HCT116 (cell line): ENCODE measurements around the gene KRTAP2-2. TPM values are rescaled to one million over a fixed set of nuclear protein-coding genes. Genes with fewer than 3 reads are reported as not detected.

Source experiments
- ATAC-seq: fragments of 200-7000 bp; cut with Tn5 transposase; 2 replicates; pipeline ENCODE4 v1.9.1; 2020; ENCODE audit warnings: mild to moderate bottlenecking, moderate library complexity
- BruUV-seq: library from RNA; stranded (reverse); fragments of 400-500 nt; replicated peaks from 2 replicates; lab custom pipeline; 2021; lab: Mats Ljungman, UMichigan
- CTCF ChIA-PET: fragments of 300-600 bp; sonication (Branson Sonifier 250); formaldehyde crosslinking; loops from one replicate; lab custom pipeline; 2021; ENCODE audit warnings: antibody characterized with exemption; lab: Charles Lee
- POLR2A ChIA-PET: fragments of 300-600, 350-600 bp; sonication (Branson Sonifier 250); formaldehyde crosslinking; loops from one replicate; lab custom pipeline; 2021; ENCODE audit warnings: antibody characterized with exemption; lab: Charles Lee
- RAD21 ChIA-PET, 2 experiments: fragments of 300-600 bp; sonication (Branson Sonifier 250); formaldehyde crosslinking; loops; one replicate each; lab custom pipeline; 2023; ENCODE audit warnings: low total read pairs in 2 of 2; ENCODE audit not compliant: uncharacterized antibody in 2 of 2, unreplicated experiment in 2 of 2, low non-redundant PET in 1 of 2; lab: Charles Lee
- DNase-seq: peaks from one replicate; pipeline ENCODE4 v3.0.0-alpha.2; 2010; ENCODE audit warnings: low read depth, low spot score
- H2AFZ ChIP-seq: fragments of 200-600 bp; shearing (Covaris generic), sonication (generic); 2 replicates; pipeline ENCODE4 v1.6.1; 2017; ENCODE audit warnings: low read depth, mixed run types, mixed read lengths, antibody characterized with exemption, low read length; ENCODE audit not compliant: poor library complexity, severe bottlenecking
- H3K27ac ChIP-seq: 2 replicates; pipeline ENCODE4 v1.5.1; 2012; ENCODE audit warnings: low read depth, low read length
- H3K27me3 ChIP-seq: fragments of 200-600 bp; sonication (generic); 2 replicates; pipeline ENCODE4 v1.6.1; 2016; ENCODE audit warnings: mixed run types, low read length, mixed read lengths; ENCODE audit not compliant: insufficient read depth
- H3K36me3 ChIP-seq, 2 experiments: fragments of 200-500 bp in 1 of 2; fragments of 200-600 bp in 1 of 2; sonication (Bioruptor generic) in 1 of 2; sonication (generic) in 1 of 2; 2 replicates each; pipeline versions ENCODE4 v1.5.1 to v1.6.1; 2014 to 2016; ENCODE audit warnings: low read length in 2 of 2, inconsistent platforms in 1 of 2, mixed read lengths in 1 of 2, mixed run types in 1 of 2; ENCODE audit not compliant: insufficient read depth in 2 of 2, control insufficient read depth in 1 of 2
- H3K4me1 ChIP-seq, 2 experiments: fragments of 200-600 bp in 1 of 2; sonication (generic) in 1 of 2; 2 replicates each; pipeline versions ENCODE4 v1.5.1 to v1.6.1; 2012 to 2017; ENCODE audit warnings: low read length in 2 of 2, inconsistent platforms in 1 of 2, mild to moderate bottlenecking in 1 of 2, mixed read lengths in 1 of 2, mixed run types in 1 of 2, moderate library complexity in 1 of 2; ENCODE audit not compliant: insufficient read depth in 2 of 2, control insufficient read depth in 1 of 2
- H3K4me2 ChIP-seq: fragments of 200-600 bp; sonication (generic); 2 replicates; pipeline ENCODE4 v1.6.1; 2017; ENCODE audit warnings: mixed run types, low read length, mixed read lengths
- H3K4me3 ChIP-seq, 2 experiments: fragments of 200-600 bp in 1 of 2; sonication (generic) in 1 of 2; replicated peaks in 1 of 2; 2 replicates each; pipeline ENCODE4 v1.5.1; 2011 to 2016; ENCODE audit warnings: low read length in 2 of 2, control low read depth in 1 of 2, low read depth in 1 of 2, mild to moderate bottlenecking in 1 of 2, mixed read lengths in 1 of 2, mixed run types in 1 of 2
- H3K79me2 ChIP-seq: fragments of 200-600 bp; sonication (generic); 2 replicates; pipeline ENCODE4 v1.6.1; 2017; ENCODE audit warnings: mild to moderate bottlenecking, mixed run types, low read length, moderate library complexity, mixed read lengths; ENCODE audit not compliant: insufficient read depth
- H3K9ac ChIP-seq: fragments of 200-600 bp; sonication (generic); 2 replicates; pipeline ENCODE4 v1.6.1; 2016; ENCODE audit warnings: low read length, mixed read lengths
- H3K9me2 ChIP-seq: fragments of 200-600 bp; sonication (generic), shearing (Covaris generic); 2 replicates; pipeline ENCODE4 v1.6.1; 2017; ENCODE audit warnings: mixed run types, mild to moderate bottlenecking, moderate library complexity; ENCODE audit not compliant: insufficient read depth
- H3K9me3 ChIP-seq, 2 experiments: fragments of 200-500 bp in 1 of 2; fragments of 200-600 bp in 1 of 2; sonication (Bioruptor generic) in 1 of 2; sonication (generic) in 1 of 2; 2 replicates each; pipeline ENCODE4 v1.6.1; 2014 to 2017; ENCODE audit warnings: low read length in 2 of 2, mixed read lengths in 2 of 2, inconsistent platforms in 1 of 2, low read depth in 1 of 2, mild to moderate bottlenecking in 1 of 2, mixed run types in 1 of 2, moderate library complexity in 1 of 2; ENCODE audit not compliant: control insufficient read depth in 1 of 2, insufficient read depth in 1 of 2
- H4K20me1 ChIP-seq: fragments of 200-600 bp; sonication (generic), shearing (Covaris generic); 2 replicates; pipeline ENCODE4 v1.6.1; 2017; ENCODE audit warnings: mixed run types, mild to moderate bottlenecking, moderate library complexity; ENCODE audit not compliant: insufficient read depth
- ATF3 ChIP-seq: IDR thresholded peaks from 2 replicates; pipeline ENCODE4 v1.6.1; 2012
- CBX3 ChIP-seq: IDR thresholded peaks from 2 replicates; pipeline ENCODE4 v1.6.1; 2012; ENCODE audit warnings: low read depth
- CEBPB ChIP-seq: IDR thresholded peaks from 2 replicates; pipeline ENCODE4 v1.6.1; 2012; ENCODE audit warnings: low read depth
- CTCF ChIP-seq, 3 experiments: fragments of 200-600 bp in 1 of 3; sonication (generic) in 1 of 3; IDR thresholded peaks in 2 of 3; conservative IDR thresholded peaks in 1 of 3; 2 replicates each; pipeline ENCODE4 v1.5.1; 2012 to 2017; ENCODE audit warnings: low read depth in 2 of 3, low read length in 2 of 3, antibody characterized with exemption in 1 of 3, borderline replicate concordance in 1 of 3, control low read depth in 1 of 3, mild to moderate bottlenecking in 1 of 3, mixed read lengths in 1 of 3, mixed run types in 1 of 3, moderate library complexity in 1 of 3; ENCODE audit not compliant: insufficient read depth in 1 of 3
- ELF1 ChIP-seq: IDR thresholded peaks from 2 replicates; pipeline ENCODE4 v1.6.1; 2012; ENCODE audit warnings: low read depth, borderline replicate concordance
- EZH2 ChIP-seq: fragments of 200-600 bp; sonication (generic); IDR thresholded peaks from 2 replicates; pipeline ENCODE4 v1.6.1; 2017; ENCODE audit warnings: antibody characterized with exemption, mixed run types
- JUND ChIP-seq: IDR thresholded peaks from 2 replicates; pipeline ENCODE4 v1.6.1; 2012
- POLR2A ChIP-seq: IDR thresholded peaks from 2 replicates; pipeline ENCODE4 v1.7.0; 2011; ENCODE audit warnings: borderline replicate concordance; ENCODE audit not compliant: insufficient read depth, insufficient read length; ENCODE audit errors: extremely low read depth
- SIN3A ChIP-seq: IDR thresholded peaks from 2 replicates; pipeline ENCODE4 v1.6.1; 2012; ENCODE audit warnings: low read depth
- SP1 ChIP-seq: IDR thresholded peaks from 2 replicates; pipeline ENCODE4 v1.6.1; 2012; ENCODE audit warnings: low read depth
- SRF ChIP-seq: IDR thresholded peaks from 2 replicates; pipeline ENCODE4 v1.6.1; 2012; ENCODE audit warnings: low read depth
- TCF7L2 ChIP-seq: IDR thresholded peaks from 2 replicates; pipeline ENCODE4 v1.7.0; 2011; ENCODE audit warnings: borderline replicate concordance, inconsistent platforms; ENCODE audit not compliant: insufficient read depth, insufficient read length; ENCODE audit errors: extremely low read depth
- YY1 ChIP-seq: IDR thresholded peaks from 2 replicates; pipeline ENCODE4 v1.6.1; 2011; ENCODE audit warnings: low read length, low read depth, moderate library complexity, mild to moderate bottlenecking; ENCODE audit not compliant: insufficient replicate concordance; ENCODE audit errors: extremely low read depth
- ZNF274 ChIP-seq: fragments of 200-500 bp; sonication (Bioruptor generic); IDR thresholded peaks from 2 replicates; pipeline ENCODE4 v1.6.1; 2014; ENCODE audit warnings: mild to moderate bottlenecking, low read depth, low read length, inconsistent platforms
- intact Hi-C: fragments of 100-400 bp; cut with micrococcal nuclease; formaldehyde crosslinking; loops from 2 replicates; pipeline ENCODE4 v1.10.0; 2022
- total RNA-seq: library from RNA; stranded (reverse); gene quantifications from one replicate; pipeline ENCODE4 v1.2.1, GENCODE V29; 2021; ENCODE audit not compliant: unreplicated experiment

The KRTAP2-2 gene
- total RNA-seq, 1 experiment from 2014 or later: 1.2 TPM

GRCh38 chr17:41082626-41083025 is 27.6 kb upstream of the KRTAP2-2 start:
- H3K9me2 ChIP-seq: no peaks in the 10 kb centered on the region
- peak overlapping the region in 1 of 2 experiments; percentile 14; a peak in 1 of 4 replicates for H3K4me3 ChIP-seq
- peaks cover 58% of the 10 kb centered on the region for H3K79me2 ChIP-seq
- RAD21 ChIA-PET: no interaction called here
- TF ChIP-seq YY1 (no peak), CBX3 (no peak), SIN3A (no peak), POLR2A (no peak), CTCF (IDR thresholded peaks at IDR 0.05 in 2 of 3, conservative IDR thresholded peaks at IDR 0.05 in 1 of 3; ENCODE audit: borderline replicate concordance in 1 of 3, insufficient read depth in 1 of 3, low read depth in 2 of 3, low read length in 2 of 3) (no peak), ATF3 (no peak), TCF7L2 (no peak), SRF (no peak), CEBPB (no peak), ELF1 (no peak), SP1 (no peak), ZNF274 (no peak), JUND (no peak), EZH2 (no peak)
- TF ChIP-seq, all 23 proteins: peak for 0
- Histone ChIP-seq H4K20me1 (no peaks in the 10 kb centered on the region), H3K4me2 (peak overlapping the region; percentile 24), H3K36me3 (peaks cover 0 to 38% of the 10 kb centered on the region in 2 experiments; a peak in 2 of 4 replicates), H3K27me3 (no peaks in the 10 kb centered on the region), H3K27ac (peak overlapping the region; percentile 67; the same call in 1 of the 2 replicates), H3K9ac (peak overlapping the region; percentile 20; the same call in 1 of the 2 replicates), H3K4me1 (peaks cover 20 to 57% of the 10 kb centered on the region in 2 experiments), H3K9me3 (no peaks in the 10 kb centered on the region), H2AFZ (no peak overlapping the region)
- ATAC-seq: no peak
- CTCF ChIA-PET: no interaction called here
- BruUV-seq: TSS peak; percentile 49
- DNase-seq: no peak
- intact Hi-C loops: no loop called here
- POLR2A ChIA-PET: no interaction called here
